Retina (tissue), 1 donor: ENCODE measurements around the gene CENATAC.
A peak's percentile ranks its signal among the peaks of the same experiment; 100 is the strongest.
"Not testable (repeated sequence)": the region's sequence is repeated elsewhere in the genome, so short reads cannot be mapped to it uniquely, and the experiment has no call there.

Experiments
- DNase-seq: peaks from one replicate; pipeline ENCODE4 v3.0.0-alpha.2; 2016

CENATAC gene

GRCh38 chr11:118998388-118998717 is 415 bp downstream of the CENATAC start:
- no peak for DNase-seq

GRCh38 chr11:118998822-118999221 is 884 bp downstream of the CENATAC start:
- DNase-seq = no peak

GRCh38 chr11:119000906-119001305 is 3.0 kb downstream of the CENATAC start:
- DNase-seq = no peak

- DNase-seq = no peak
Measured at GRCh38 chr11:119006656-119007055, 8.7 kb downstream of the CENATAC start.

- no peak for DNase-seq
Measured at GRCh38 chr11:119011476-119012053, 13.6 kb downstream of the CENATAC start.

- DNase-seq = no peak
Measured at GRCh38 chr11:119012629-119013170, 14.8 kb downstream of the CENATAC start.

- no peak for DNase-seq
Measured at GRCh38 chr11:119014209-119014924, 16.4 kb downstream of the CENATAC start.

GRCh38 chr11:119015054-119015611 is 17.2 kb downstream of the CENATAC start:
- DNase-seq = no peak

- no peak for DNase-seq
Measured at GRCh38 chr11:119016216-119017009, 18.5 kb downstream of the CENATAC start.

- DNase-seq = not testable (repeated sequence)
Measured at GRCh38 chr11:119017377-119017776, 19.4 kb downstream of the CENATAC start.

- peak; percentile 98 for DNase-seq
Measured at GRCh38 chr11:119018074-119018938, 20.4 kb downstream of the CENATAC start, which contains the start of the genes RPS25 and TRAPPC4. Gene RPS25, minus strand, starts transcription at chr11:119018343. Its CDS starts 59 bp downstream, at chr11:119018284. Gene TRAPPC4, plus strand, starts transcription at chr11:119018766. Its CDS starts 30 bp downstream, at chr11:119018796.

GRCh38 chr11:119019996-119020395 is 22.1 kb downstream of the CENATAC start:
- no peak for DNase-seq

- DNase-seq = no peak
Measured at GRCh38 chr11:119021631-119022030, 23.7 kb downstream of the CENATAC start.

GRCh38 chr11:119023741-119024140 is 25.8 kb downstream of the CENATAC start:
- no peak for DNase-seq

GRCh38 chr11:119024430-119025098 is 26.6 kb downstream of the CENATAC start:
- no peak for DNase-seq

GRCh38 chr11:119025099-119025473 is 27.1 kb downstream of the CENATAC start:
- DNase-seq = no peak

GRCh38 chr11:119025541-119025940 is 27.6 kb downstream of the CENATAC start:
- no peak for DNase-seq

GRCh38 chr11:119025978-119026766 is 28.2 kb downstream of the CENATAC start:
- DNase-seq = no peak

- no peak for DNase-seq
Measured at GRCh38 chr11:119026970-119027369, 29.0 kb downstream of the CENATAC start.

GRCh38 chr11:119027561-119028345 is 29.8 kb downstream of the CENATAC start:
- no peak for DNase-seq
